Measurements from ENCODE around the gene WDR43. TPM values are rescaled to one million over a fixed set of nuclear protein-coding genes. Genes with fewer than 3 reads are reported as not detected.

WDR43 gene
- total and polyA plus RNA-seq, 3 donors from 2014 or later: 52.0 to 58.2 (median 52.7) TPM

DNA sequence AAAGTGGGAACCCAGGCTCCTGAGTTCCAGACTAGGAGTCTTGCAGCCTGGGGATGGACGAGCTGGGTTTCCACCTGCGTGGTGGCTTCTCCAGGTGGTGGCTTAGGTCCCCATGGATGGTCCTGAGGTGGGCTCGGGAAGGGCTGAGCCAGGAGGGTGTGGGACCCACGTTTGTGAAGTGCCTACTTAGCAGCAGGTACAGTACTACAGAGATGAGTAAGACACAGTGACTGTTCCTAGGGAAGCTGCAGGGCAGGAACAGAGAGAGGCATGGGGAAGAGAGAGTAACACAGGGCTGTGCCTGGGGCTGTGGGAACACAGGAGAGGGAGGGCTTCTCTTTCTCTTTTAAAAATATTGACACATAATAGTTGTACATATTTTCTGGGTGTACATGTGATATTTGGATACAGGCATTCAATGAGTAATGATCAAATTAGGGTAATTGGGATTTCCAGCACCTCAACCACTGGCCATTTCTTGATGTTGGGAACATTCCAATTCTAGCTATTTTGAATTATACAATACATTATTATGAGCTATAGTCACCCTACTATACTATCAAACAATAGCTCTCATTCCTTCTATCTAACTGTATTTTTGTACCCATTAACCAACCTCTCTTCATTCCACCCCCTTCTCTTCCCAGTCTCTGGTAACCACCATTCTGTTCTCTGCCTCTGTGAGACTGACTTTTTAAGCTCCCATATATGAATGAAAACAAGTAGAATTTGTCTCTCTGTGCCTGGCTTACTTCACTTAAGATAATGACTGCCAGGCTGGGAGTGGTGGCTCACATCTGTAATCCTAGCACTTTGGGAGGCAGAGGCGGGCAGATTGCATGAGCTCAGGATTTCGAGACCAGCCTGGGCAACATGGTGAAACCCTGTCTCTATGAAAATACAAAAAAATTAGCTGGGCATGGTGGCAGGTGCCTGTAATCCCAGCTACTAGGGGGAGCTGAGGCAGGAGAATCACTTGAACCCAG lies 101.6 kb downstream of the WDR43 start:
- WGBS, 2 donors: 84 to 87% methylated on average over 6 of the region's 6 CpGs
- intact Hi-C loops (cut with DNase I; ENCODE audit: low total_unique reads): no loop called here
- TF ChIP-seq POLR2A (IDR thresholded peaks at IDR 0.05) (no peak), CTCF (IDR thresholded peaks at IDR 0.05) (no peak)

DNA sequence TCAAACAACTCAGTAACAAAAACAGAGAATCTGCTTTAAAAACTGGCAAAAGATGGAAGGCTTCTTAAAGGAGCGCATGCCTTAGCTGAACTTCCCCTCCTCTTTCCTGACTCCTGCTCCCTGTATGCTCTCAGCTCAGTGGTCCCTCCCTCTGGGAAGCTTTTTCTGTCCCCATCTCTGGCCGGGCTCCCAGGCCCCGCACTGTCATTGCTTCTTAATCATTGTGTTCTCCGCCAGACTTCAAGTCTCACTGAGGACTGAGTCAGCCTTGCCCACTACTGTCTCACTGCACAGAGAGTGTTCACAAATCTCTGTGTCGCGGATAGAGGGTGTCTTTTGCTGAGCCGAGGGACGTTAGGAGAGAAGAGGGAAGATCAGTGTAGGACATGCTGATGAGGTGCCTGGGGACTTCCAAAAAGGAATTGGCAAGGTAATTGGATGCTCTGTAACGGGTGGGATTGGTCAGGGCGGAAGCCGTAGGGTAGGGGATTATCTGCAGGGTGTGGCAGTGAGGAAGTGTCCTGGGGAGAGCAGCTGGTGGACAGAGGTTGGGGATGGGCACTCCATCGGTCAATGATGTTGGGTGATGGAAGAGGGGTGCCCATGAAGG lies 102.9 kb downstream of the WDR43 start:
- TF ChIP-seq POLR2A (IDR thresholded peaks at IDR 0.05) (no peak), CTCF (IDR thresholded peaks at IDR 0.05) (no peak)
- 84 to 85% methylated on average over 12 of the region's 12 CpGs for WGBS, 2 donors
- Histone ChIP-seq H3K9me3 (no peaks in the 10 kb centered on the region), H3K27ac (no peak overlapping the region), H3K27me3 (no peaks in the 10 kb centered on the region), H3K4me1 (peaks cover 3% of the 10 kb centered on the region), H3K36me3 (ENCODE audit: low read depth, missing control alignments) (no peaks in the 10 kb centered on the region), H3K4me3 (no peak overlapping the region)
- intact Hi-C loops (cut with DNase I; ENCODE audit: low total_unique reads): no loop called here
- DNase-seq: no peak

More for the DNA sequence above, 101.6 kb downstream of the WDR43 start:
- no peaks in the 10 kb centered on the region for H3K36me3 ChIP-seq (ENCODE audit: low read depth, missing control alignments)
- DNase-seq: no peak
- H3K27ac ChIP-seq: no peak overlapping the region
- no peaks in the 10 kb centered on the region for H3K9me3 ChIP-seq
- peaks cover 3% of the 10 kb centered on the region for H3K4me1 ChIP-seq
- H3K27me3 ChIP-seq: no peaks in the 10 kb centered on the region
- H3K4me3 ChIP-seq: no peak overlapping the region

Small RNA genes within 50 kb of the gene (small RNA-seq; reads per million reads assigned to genes)
- gene RF00019: 0 reads per million in 2 donors
- gene SNORD53: 8.9 to 11.6 reads per million in 2 donors
- gene SNORD53B: 5,849 to 10,207 reads per million in 2 donors
- gene SNORD92: 460 to 771 reads per million in 2 donors

Other genes with a start within 250 kb of the WDR43 start
- gene PPP1CB, start 142.8 kb upstream of the WDR43 start, total RNA-seq: 100 to 1,000 TPM; 175 to 204 TPM
- 84.8 TPM for gene PPP1CB, start 142.8 kb upstream of the WDR43 start, polyA plus RNA-seq (ENCODE audit: insufficient read depth, low read depth, low replicate concordance)
- 10 to 100 TPM; 28.7 to 40.9 TPM for gene SPDYA, start 83.8 kb upstream of the WDR43 start, total RNA-seq
- 93.7 TPM for gene SPDYA, start 83.8 kb upstream of the WDR43 start, polyA plus RNA-seq (ENCODE audit: insufficient read depth, low read depth, low replicate concordance)
- 10 to 100 TPM; 11.1 to 13.4 TPM for gene TRMT61B, start 24.4 kb upstream of the WDR43 start, total RNA-seq
- 14.6 TPM for gene TRMT61B, start 24.4 kb upstream of the WDR43 start, polyA plus RNA-seq (ENCODE audit: insufficient read depth, low read depth, low replicate concordance)
- gene TOGARAM2, start 86.6 kb downstream of the WDR43 start, total RNA-seq: 1 to 10 TPM; 2.1 to 3.5 TPM
- gene TOGARAM2, start 86.6 kb downstream of the WDR43 start, polyA plus RNA-seq (ENCODE audit: insufficient read depth, low read depth, low replicate concordance): 5.2 TPM
- gene PCARE, start 179.9 kb downstream of the WDR43 start, total RNA-seq: 1 to 10 TPM in 1 of 2 donors, under 1 TPM in 1; 0.06 to 1.0 TPM
- gene PCARE, start 179.9 kb downstream of the WDR43 start, polyA plus RNA-seq (ENCODE audit: insufficient read depth, low read depth, low replicate concordance): 0.76 TPM
- 10 to 100 TPM; 38.2 to 54.3 TPM for gene CLIP4, start 220.7 kb downstream of the WDR43 start, total RNA-seq
- 43.1 TPM for gene CLIP4, start 220.7 kb downstream of the WDR43 start, polyA plus RNA-seq (ENCODE audit: insufficient read depth, low read depth, low replicate concordance)